Thymus (tissue), 11 donors: ENCODE data around the gene DPH5. TPM values are rescaled to one million over a fixed set of nuclear protein-coding genes. Genes with fewer than 3 reads are reported as not detected.
A peak's percentile ranks its signal among the peaks of the same experiment; 100 is the strongest.

ENCODE experiments used
- DNase-seq, 9 donors: peaks; one replicate each; pipeline ENCODE4 v3.0.0-alpha.2; 2013; ENCODE audit warnings: low spot score in 9 of 9, low read depth in 6 of 9, missing footprints in 1 of 9
- H3K27ac ChIP-seq, 2 donors: one replicate each; pipeline ENCODE4 v1.5.1; 2013; ENCODE audit warnings: control low read depth in 1 of 2, low read depth in 1 of 2, low read length in 1 of 2, mild to moderate bottlenecking in 1 of 2, moderate library complexity in 1 of 2
- H3K27me3 ChIP-seq, 2 donors: one replicate each; pipeline ENCODE4 v1.5.1; 2013; ENCODE audit warnings: low read length in 1 of 2; ENCODE audit not compliant: control insufficient read depth in 2 of 2, insufficient read depth in 1 of 2
- H3K36me3 ChIP-seq, 2 donors: one replicate each; pipeline ENCODE4 v1.5.1; 2013; ENCODE audit warnings: low read length in 1 of 2, mild to moderate bottlenecking in 1 of 2, moderate library complexity in 1 of 2; ENCODE audit not compliant: control insufficient read depth in 2 of 2, insufficient read depth in 2 of 2
- H3K4me1 ChIP-seq, 2 donors: one replicate each; pipeline ENCODE4 v1.5.1; 2013; ENCODE audit warnings: low read length in 2 of 2; ENCODE audit not compliant: control insufficient read depth in 2 of 2, insufficient read depth in 2 of 2
- H3K4me3 ChIP-seq, 2 donors: one replicate each; pipeline ENCODE4 v1.5.1; 2013; ENCODE audit warnings: low read length in 2 of 2, control low read depth in 1 of 2, mild to moderate bottlenecking in 1 of 2
- H3K9me3 ChIP-seq, 2 donors: one replicate each; pipeline ENCODE4 v1.5.1; 2013; ENCODE audit warnings: low read length in 1 of 2, mild to moderate bottlenecking in 1 of 2; ENCODE audit not compliant: control insufficient read depth in 2 of 2, insufficient read depth in 1 of 2
- WGBS: extraction: QIAGEN DNeasy Blood & Tissue Kit; methylation state at CpG from one replicate; pipeline ENCODE4 v1.1.7; 2013; 5-methylcytosine and 5-hydroxymethylcytosine counted together
- polyA plus RNA-seq: library from polyadenylated mRNA; stranded (reverse); fragments of 200-250 nt; gene quantifications from one replicate; pipeline ENCODE4 v1.2.3, GENCODE V29; 2013
- total RNA-seq: library from RNA; stranded (reverse); fragments of 120-200 nt; gene quantifications from one replicate; pipeline ENCODE4 v1.2.4, GENCODE V29; 2013
- donor health status: healthy.

Gene DPH5
- total and polyA plus RNA-seq, 2 donors, result 44.4 to 67.2 TPM

GRCh38 chr1:100989306-100990077, 36.1 kb downstream of the DPH5 start:
- 89% methylated on average over 2 of the region's 2 CpGs for whole genome bisulfite sequencing
- Histone ChIP-seq H3K9me3 (no peaks in the 10 kb centered on the region), H3K27me3 (no peaks in the 10 kb centered on the region), H3K27ac (no peak overlapping the region), H3K36me3 (peaks cover 0 to 19% of the 10 kb centered on the region in 2 donors), H3K4me1 (no peaks in the 10 kb centered on the region), H3K4me3 (no peak overlapping the region)
- DNase-seq, result no peak

GRCh38 chr1:100988121-100988520, 37.5 kb downstream of the DPH5 start:
- Histone ChIP-seq H3K4me1 (no peaks in the 10 kb centered on the region), H3K27ac (no peak overlapping the region), H3K9me3 (no peaks in the 10 kb centered on the region), H3K27me3 (no peaks in the 10 kb centered on the region), H3K36me3 (peaks cover 0 to 27% of the 10 kb centered on the region in 2 donors), H3K4me3 (no peak overlapping the region)
- DNase-seq, result no peak
- 96% methylated on average over 3 of the region's 3 CpGs for WGBS

GRCh38 chr1:100982793-100983192, 42.8 kb downstream of the DPH5 start:
- 97% methylated on average over 4 of the region's 4 CpGs for WGBS

GRCh38 chr1:100979631-100980030, 46.0 kb downstream of the DPH5 start:
- whole genome bisulfite sequencing, result 99% methylated on average over 2 of the region's 2 CpGs
- Histone ChIP-seq H3K27me3 (no peaks in the 10 kb centered on the region), H3K27ac (no peak overlapping the region), H3K4me1 (no peaks in the 10 kb centered on the region), H3K9me3 (no peaks in the 10 kb centered on the region), H3K36me3 (peaks cover 6 to 46% of the 10 kb centered on the region in 2 donors), H3K4me3 (no peak overlapping the region)
- DNase-seq, result no peak

More at GRCh38 chr1:100982793-100983192, 42.8 kb downstream of the DPH5 start:
- Histone ChIP-seq H3K27me3 (no peaks in the 10 kb centered on the region), H3K4me3 (no peak overlapping the region), H3K4me1 (no peaks in the 10 kb centered on the region), H3K27ac (no peak overlapping the region), H3K36me3 (peaks cover 5 to 24% of the 10 kb centered on the region in 2 donors), H3K9me3 (no peaks in the 10 kb centered on the region)
- no peak for DNase-seq

- WGBS, result 97% methylated on average over 1 of the region's 1 CpG
- Histone ChIP-seq H3K4me1 (no peaks in the 10 kb centered on the region), H3K27me3 (no peaks in the 10 kb centered on the region), H3K36me3 (peaks cover 3 to 29% of the 10 kb centered on the region in 2 donors), H3K4me3 (no peak overlapping the region), H3K9me3 (no peaks in the 10 kb centered on the region), H3K27ac (no peak overlapping the region)
- no peak for DNase-seq
Measured at GRCh38 chr1:100976936-100977335, 48.6 kb downstream of the DPH5 start.

GRCh38 chr1:100972185-100972584, 53.4 kb downstream of the DPH5 start:
- peaks cover 0 to 5% of the 10 kb centered on the region in 2 donors for H3K4me1 ChIP-seq

GRCh38 chr1:100971021-100971420, 54.6 kb downstream of the DPH5 start:
- peak in 2 of 9 donors; percentile 20 to 47 for DNase-seq
- H3K9me3 ChIP-seq, result no peaks in the 10 kb centered on the region
- no peak overlapping the region for H3K4me3 ChIP-seq
- peaks cover 0 to 5% of the 10 kb centered on the region in 2 donors for H3K4me1 ChIP-seq
- no peak overlapping the region for H3K27ac ChIP-seq
- H3K36me3 ChIP-seq, result peaks cover 5 to 24% of the 10 kb centered on the region in 2 donors
- WGBS, result 95% methylated on average over 1 of the region's 1 CpG
- H3K27me3 ChIP-seq, result no peaks in the 10 kb centered on the region

More at GRCh38 chr1:100972185-100972584, 53.4 kb downstream of the DPH5 start:
- 94% methylated on average over 1 of the region's 1 CpG for WGBS
- Histone ChIP-seq H3K9me3 (no peaks in the 10 kb centered on the region), H3K4me3 (no peak overlapping the region), H3K27me3 (no peaks in the 10 kb centered on the region), H3K36me3 (peaks cover 0 to 25% of the 10 kb centered on the region in 2 donors), H3K27ac (no peak overlapping the region)
- no peak for DNase-seq

- H3K27me3 ChIP-seq, result no peaks in the 10 kb centered on the region
- no peak overlapping the region for H3K4me3 ChIP-seq
- peaks cover 0 to 5% of the 10 kb centered on the region in 2 donors for H3K4me1 ChIP-seq
- peaks cover 10 to 28% of the 10 kb centered on the region in 2 donors for H3K36me3 ChIP-seq
- no peaks in the 10 kb centered on the region for H3K9me3 ChIP-seq
- H3K27ac ChIP-seq, result no peak overlapping the region
- no peak for DNase-seq
- WGBS, result 96% methylated on average over 2 of the region's 2 CpGs
Measured at GRCh38 chr1:100969327-100969726, 56.3 kb downstream of the DPH5 start.

- WGBS, result 93% methylated on average over 1 of the region's 1 CpG
- Histone ChIP-seq H3K27ac (no peak overlapping the region), H3K4me1 (peaks cover 0 to 5% of the 10 kb centered on the region in 2 donors), H3K9me3 (no peaks in the 10 kb centered on the region), H3K4me3 (no peak overlapping the region), H3K36me3 (peaks cover 10 to 28% of the 10 kb centered on the region in 2 donors), H3K27me3 (no peaks in the 10 kb centered on the region)
- DNase-seq, result no peak
Measured at GRCh38 chr1:100968621-100969020, 57.0 kb downstream of the DPH5 start.
